CD4-positive, alpha-beta T cell treated with Interleukin-2 at 100 ng/mL for 4 hours (primary cell): ENCODE results near the gene PDK2.
A peak's percentile ranks its signal among the peaks of the same experiment; 100 is the strongest.

Experiments used
- DNase-seq: peaks from one replicate; pipeline ENCODE4 v3.0.0-alpha.2; 2020; ENCODE audit warnings: low spot score

PDK2 gene

GRCh38 chr17:50151041-50151936, 56.1 kb downstream of the PDK2 start:
- DNase-seq = peak; percentile 88

GRCh38 chr17:50151937-50152547, 56.9 kb downstream of the PDK2 start:
- DNase-seq = peak; percentile 55

DNA sequence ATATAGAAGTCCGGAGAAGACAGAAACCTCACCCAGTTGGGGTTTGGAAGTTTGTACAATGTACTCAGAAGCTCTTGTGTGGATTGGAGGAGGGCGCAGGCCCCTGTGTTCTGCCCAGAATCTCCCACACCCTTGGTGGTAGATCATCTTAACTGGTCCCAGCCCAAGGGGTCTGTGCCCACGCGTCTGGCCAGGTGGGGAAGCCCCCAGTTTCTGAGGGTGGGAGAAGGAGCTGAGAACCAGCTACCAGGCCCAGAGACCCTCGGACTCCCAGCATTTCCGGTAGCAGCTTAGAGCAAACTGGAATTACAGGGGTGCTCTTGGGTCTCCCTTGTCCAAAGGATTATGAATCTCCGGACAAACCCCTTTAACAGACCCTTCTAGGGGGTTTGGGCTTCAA, 57.6 kb downstream of the PDK2 start:
- no peak for DNase-seq

DNA sequence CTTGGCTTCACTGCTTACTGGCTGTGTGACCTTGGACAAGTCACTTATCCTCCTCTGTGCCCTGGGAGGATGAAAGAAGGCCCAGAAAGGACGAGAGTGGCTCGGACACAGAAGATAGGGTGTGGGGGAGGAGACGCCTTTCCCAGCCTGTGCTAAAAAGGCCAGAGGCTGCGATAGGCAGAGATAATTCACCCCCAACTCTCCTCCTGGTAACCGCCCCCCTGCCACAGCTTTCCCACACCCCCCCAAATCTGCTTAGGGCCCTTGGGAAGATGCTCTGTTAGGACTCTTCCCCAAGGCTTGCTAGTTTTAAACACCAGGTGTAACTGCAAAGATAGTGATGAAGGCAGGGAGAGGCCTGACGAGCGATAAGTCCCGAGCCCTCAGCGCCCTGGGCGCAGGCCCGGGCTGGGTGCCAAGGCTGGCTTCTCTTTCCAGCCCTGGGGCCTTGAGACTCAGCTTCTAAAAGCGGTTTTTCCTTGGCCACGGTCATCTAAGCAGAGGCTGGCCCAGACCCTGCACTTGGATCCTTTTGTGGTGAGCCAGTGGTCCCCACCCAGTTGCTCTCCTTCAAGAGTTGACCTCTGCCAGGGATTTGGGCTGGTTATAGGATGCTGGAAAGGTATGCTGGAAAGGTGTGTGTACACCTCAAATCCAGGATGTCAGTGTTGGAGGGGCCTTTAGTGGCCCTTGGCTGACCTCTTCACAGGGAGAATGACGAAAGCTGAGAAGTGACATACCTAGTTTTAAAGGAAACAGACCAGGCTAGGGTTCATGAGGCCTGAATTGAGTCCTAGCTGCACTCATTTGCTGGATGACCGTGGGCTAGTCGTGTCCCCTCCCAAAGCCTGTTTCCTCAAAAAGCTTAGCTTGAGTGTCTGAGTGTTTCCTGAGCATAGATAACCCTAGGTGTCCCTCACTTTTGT, 58.8 kb downstream of the PDK2 start:
- DNase-seq = no peak

- DNase-seq = no peak
Observed at GRCh38 chr17:50154604-50155003, 59.5 kb downstream of the PDK2 start.

DNA sequence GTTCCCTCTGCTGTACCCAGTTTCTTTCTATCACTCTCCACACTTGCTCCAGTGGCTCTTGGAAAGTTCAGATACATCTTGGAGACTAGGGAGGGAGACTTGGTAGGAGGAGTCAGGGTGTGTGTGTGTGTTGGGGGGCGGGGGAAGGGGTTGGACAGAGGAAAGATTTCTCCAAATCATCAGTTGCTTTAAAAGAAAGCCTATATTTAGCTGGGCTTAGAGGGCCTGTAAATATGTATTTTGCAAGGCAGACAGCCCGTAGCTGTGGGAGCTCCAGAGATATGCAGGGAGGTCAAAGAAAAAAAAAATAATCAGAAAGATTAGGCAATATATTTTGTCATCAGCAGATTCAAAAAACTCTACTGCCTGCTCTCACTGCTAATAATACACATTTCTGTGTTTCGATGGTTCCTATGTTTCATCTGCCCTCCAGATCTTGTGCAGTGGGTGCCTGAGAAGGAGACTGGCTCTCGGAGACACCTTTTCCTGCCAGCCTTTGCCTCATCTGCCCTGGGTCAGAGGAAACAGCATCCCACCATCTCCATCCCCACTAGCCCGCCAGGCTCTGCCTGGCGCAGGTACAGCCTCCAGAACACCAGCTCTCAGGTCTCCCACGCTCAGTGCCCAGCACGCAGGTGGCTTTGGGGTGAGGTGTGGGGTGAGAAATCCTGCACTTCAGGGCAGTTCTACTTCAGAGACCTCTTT, 60.1 kb downstream of the PDK2 start:
- DNase-seq = no peak

- no peak for DNase-seq
Observed at GRCh38 chr17:50157891-50158290, 62.7 kb downstream of the PDK2 start.

- peak; percentile 95 for DNase-seq
Observed at GRCh38 chr17:50161023-50161910, 66.1 kb downstream of the PDK2 start.
